ENCODE measurements around the gene KCNQ5. TPM values are rescaled to one million over a fixed set of nuclear protein-coding genes. Genes with fewer than 3 reads are reported as not detected.

KCNQ5 gene
- polyA plus RNA-seq, 3 donors = not detected

GRCh38 chr6:72941263-72941662 lies 319.4 kb downstream of the KCNQ5 start:
- Histone ChIP-seq H3K4me2 (replicated peaks; ENCODE audit: extremely low read depth, low read length, poor library complexity, severe bottlenecking) (no peak overlapping the region), H3K9me3 (replicated peaks in 1 of 2; ENCODE audit: control insufficient read depth in 1 of 2, insufficient read depth in 1 of 2, low read length in 2 of 2) (peaks cover 5% of the 10 kb centered on the region in 2 donors), H3K9ac (ENCODE audit: insufficient read depth, low read length, poor library complexity, severe bottlenecking) (no peak overlapping the region), H3K79me2 (ENCODE audit: insufficient read depth, low read length) (no peaks in the 10 kb centered on the region), H3K4me1 (ENCODE audit: control insufficient read depth in 1 of 2, insufficient read depth in 2 of 2, low read length in 2 of 2) (no peaks in the 10 kb centered on the region), H2AFZ (ENCODE audit: insufficient read depth, low read depth, low read length, poor library complexity, severe bottlenecking) (no peak overlapping the region), H3K36me3 (replicated peaks in 1 of 2; ENCODE audit: control insufficient read depth in 1 of 2, insufficient read depth in 2 of 2, low read length in 2 of 2) (no peaks in the 10 kb centered on the region), H3K27me3 (ENCODE audit: control insufficient read depth in 2 of 2, insufficient read depth in 2 of 2, low read length in 2 of 2) (no peaks in the 10 kb centered on the region), H3K4me3 (replicated peaks in 1 of 3; ENCODE audit: low read depth in 2 of 3, low read length in 3 of 3) (no peak overlapping the region), H4K20me1 (ENCODE audit: insufficient read depth, low read length) (no peaks in the 10 kb centered on the region), H3K27ac (ENCODE audit: low read depth in 1 of 2, low read length in 2 of 2) (no peak overlapping the region)
- Mint-ChIP-seq H3K27ac (no peak overlapping the region), H3K27me3 (ENCODE audit: low read depth in 3 of 3) (no peaks in the 10 kb centered on the region), H3K4me1 (peaks cover 2% of the 10 kb centered on the region), H3K36me3 (no peaks in the 10 kb centered on the region), H3K4me3 (no peak overlapping the region), H3K9me3 (peaks cover 0 to 8% (median 0%) of the 10 kb centered on the region in 7 donors)
- intact Hi-C loops (cut with micrococcal nuclease) = no loop called here
- DNase-seq = no peak
- TF ChIP-seq, protein P1, sequence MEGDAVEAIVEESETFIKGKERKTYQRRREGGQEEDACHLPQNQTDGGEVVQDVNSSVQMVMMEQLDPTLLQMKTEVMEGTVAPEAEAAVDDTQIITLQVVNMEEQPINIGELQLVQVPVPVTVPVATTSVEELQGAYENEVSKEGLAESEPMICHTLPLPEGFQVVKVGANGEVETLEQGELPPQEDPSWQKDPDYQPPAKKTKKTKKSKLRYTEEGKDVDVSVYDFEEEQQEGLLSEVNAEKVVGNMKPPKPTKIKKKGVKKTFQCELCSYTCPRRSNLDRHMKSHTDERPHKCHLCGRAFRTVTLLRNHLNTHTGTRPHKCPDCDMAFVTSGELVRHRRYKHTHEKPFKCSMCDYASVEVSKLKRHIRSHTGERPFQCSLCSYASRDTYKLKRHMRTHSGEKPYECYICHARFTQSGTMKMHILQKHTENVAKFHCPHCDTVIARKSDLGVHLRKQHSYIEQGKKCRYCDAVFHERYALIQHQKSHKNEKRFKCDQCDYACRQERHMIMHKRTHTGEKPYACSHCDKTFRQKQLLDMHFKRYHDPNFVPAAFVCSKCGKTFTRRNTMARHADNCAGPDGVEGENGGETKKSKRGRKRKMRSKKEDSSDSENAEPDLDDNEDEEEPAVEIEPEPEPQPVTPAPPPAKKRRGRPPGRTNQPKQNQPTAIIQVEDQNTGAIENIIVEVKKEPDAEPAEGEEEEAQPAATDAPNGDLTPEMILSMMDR (IDR thresholded peaks at IDR 0.05) = no peak
- WGBS (ENCODE audit: insufficient coverage) = no CpG with 5 or more reads among the region's 1 CpG

- no peaks in the 10 kb centered on the region for H3K27me3 Mint-ChIP-seq (ENCODE audit: low read depth in 3 of 3)
- Histone ChIP-seq H2AFZ (ENCODE audit: insufficient read depth, low read depth, low read length, poor library complexity, severe bottlenecking) (no peak overlapping the region), H3K79me2 (ENCODE audit: insufficient read depth, low read length) (no peaks in the 10 kb centered on the region), H3K27me3 (ENCODE audit: control insufficient read depth in 2 of 2, insufficient read depth in 2 of 2, low read length in 2 of 2) (no peaks in the 10 kb centered on the region), H3K4me1 (ENCODE audit: control insufficient read depth in 1 of 2, insufficient read depth in 2 of 2, low read length in 2 of 2) (no peaks in the 10 kb centered on the region), H3K9me3 (replicated peaks in 1 of 2; ENCODE audit: control insufficient read depth in 1 of 2, insufficient read depth in 1 of 2, low read length in 2 of 2) (peaks cover 5% of the 10 kb centered on the region in 2 donors), H3K27ac (ENCODE audit: low read depth in 1 of 2, low read length in 2 of 2) (no peak overlapping the region), H3K36me3 (replicated peaks in 1 of 2; ENCODE audit: control insufficient read depth in 1 of 2, insufficient read depth in 2 of 2, low read length in 2 of 2) (no peaks in the 10 kb centered on the region), H4K20me1 (ENCODE audit: insufficient read depth, low read length) (no peaks in the 10 kb centered on the region), H3K9ac (ENCODE audit: insufficient read depth, low read length, poor library complexity, severe bottlenecking) (no peak overlapping the region), H3K4me3 (replicated peaks in 1 of 3; ENCODE audit: low read depth in 2 of 3, low read length in 3 of 3) (no peak overlapping the region), H3K4me2 (replicated peaks; ENCODE audit: extremely low read depth, low read length, poor library complexity, severe bottlenecking) (no peak overlapping the region)
- H3K4me1 Mint-ChIP-seq = peaks cover 4% of the 10 kb centered on the region
- TF ChIP-seq, protein P1 (IDR thresholded peaks at IDR 0.05) = no peak
- intact Hi-C loops (cut with micrococcal nuclease) = no loop called here
- WGBS (ENCODE audit: insufficient coverage) = no CpG with 5 or more reads among the region's 1 CpG
- no peak overlapping the region for H3K27ac Mint-ChIP-seq
- no peak for DNase-seq
- H3K9me3 Mint-ChIP-seq = peaks cover 0 to 8% (median 0%) of the 10 kb centered on the region in 7 donors
- no peak overlapping the region for H3K4me3 Mint-ChIP-seq
- no peaks in the 10 kb centered on the region for H3K36me3 Mint-ChIP-seq
These were observed 319.9 kb downstream of the KCNQ5 start for GRCh38 chr6:72941751-72942150.

Measured in CD14-positive monocyte (primary cell).